Measurements from ENCODE around the gene SNRNP70.

- TF ChIP-seq POU6F1 (CRISPR knock-in tag; IDR thresholded peaks at IDR 0.05; ENCODE audit: borderline replicate concordance, low read depth), result no peak
- TF ChIP-seq ZFP30 (CRISPR knock-in tag; IDR thresholded peaks at IDR 0.05), result no peak
- TF ChIP-seq PPARA (CRISPR knock-in tag; IDR thresholded peaks at IDR 0.05; ENCODE audit: borderline replicate concordance), result no peak
- TF ChIP-seq ESRRG (CRISPR knock-in tag; IDR thresholded peaks at IDR 0.05), result no peak
- TF ChIP-seq, protein P1, sequence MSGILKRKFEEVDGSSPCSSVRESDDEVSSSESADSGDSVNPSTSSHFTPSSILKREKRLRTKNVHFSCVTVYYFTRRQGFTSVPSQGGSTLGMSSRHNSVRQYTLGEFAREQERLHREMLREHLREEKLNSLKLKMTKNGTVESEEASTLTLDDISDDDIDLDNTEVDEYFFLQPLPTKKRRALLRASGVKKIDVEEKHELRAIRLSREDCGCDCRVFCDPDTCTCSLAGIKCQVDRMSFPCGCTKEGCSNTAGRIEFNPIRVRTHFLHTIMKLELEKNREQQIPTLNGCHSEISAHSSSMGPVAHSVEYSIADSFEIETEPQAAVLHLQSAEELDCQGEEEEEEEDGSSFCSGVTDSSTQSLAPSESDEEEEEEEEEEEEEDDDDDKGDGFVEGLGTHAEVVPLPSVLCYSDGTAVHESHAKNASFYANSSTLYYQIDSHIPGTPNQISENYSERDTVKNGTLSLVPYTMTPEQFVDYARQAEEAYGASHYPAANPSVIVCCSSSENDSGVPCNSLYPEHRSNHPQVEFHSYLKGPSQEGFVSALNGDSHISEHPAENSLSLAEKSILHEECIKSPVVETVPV (CRISPR knock-in tag; IDR thresholded peaks at IDR 0.05), result no peak
Observed at GRCh38 chr19:49154279-49154678, 69.0 kb downstream of the SNRNP70 start.

All from SK-N-SH treated with all-trans-retinoic acid at 6 μM for 48 hours (cell line).